Liver (tissue), 9 donors: ENCODE measurements around the gene LAMA5. TPM values are rescaled to one million over a fixed set of nuclear protein-coding genes. Genes with fewer than 3 reads are reported as not detected.

Experiments
- DNase-seq: peaks from one replicate; pipeline ENCODE4 v3.0.0-alpha.2; 2017; ENCODE audit warnings: low spot score
- H3K27ac ChIP-seq, 2 donors: one replicate each; pipeline ENCODE4 v1.7.0; 2013; ENCODE audit warnings: inconsistent platforms in 2 of 2, low read length in 2 of 2, control low read depth in 1 of 2, low read depth in 1 of 2, mild to moderate bottlenecking in 1 of 2
- H3K27me3 ChIP-seq, 4 donors: one replicate each; pipeline versions ENCODE4 v1.6.1 to v1.7.0; 2013; ENCODE audit warnings: low read length in 3 of 4, inconsistent platforms in 1 of 4, mild to moderate bottlenecking in 1 of 4, moderate library complexity in 1 of 4; ENCODE audit not compliant: control insufficient read depth in 4 of 4, insufficient read depth in 4 of 4
- H3K36me3 ChIP-seq, 4 donors: one replicate each; pipeline versions ENCODE4 v1.6.1 to v1.7.0; 2013; ENCODE audit warnings: low read length in 3 of 4, mild to moderate bottlenecking in 3 of 4, low read depth in 1 of 4, moderate library complexity in 1 of 4; ENCODE audit not compliant: control insufficient read depth in 4 of 4, insufficient read depth in 3 of 4
- H3K4me1 ChIP-seq, 4 donors: one replicate each; pipeline versions ENCODE4 v1.6.1 to v1.7.0; 2013; ENCODE audit warnings: low read length in 3 of 4, mild to moderate bottlenecking in 3 of 4, moderate library complexity in 1 of 4; ENCODE audit not compliant: control insufficient read depth in 4 of 4, insufficient read depth in 4 of 4
- H3K4me3 ChIP-seq, 3 donors: one replicate each; pipeline versions ENCODE4 v1.6.1 to v1.7.0; 2013; ENCODE audit warnings: low read length in 3 of 3, control low read depth in 1 of 3, low read depth in 1 of 3, mild to moderate bottlenecking in 1 of 3
- H3K9ac ChIP-seq, 2 donors: one replicate each; pipeline ENCODE4 v1.7.0; 2013; ENCODE audit warnings: low read length in 2 of 2, mild to moderate bottlenecking in 2 of 2, moderate library complexity in 2 of 2, control low read depth in 1 of 2, low read depth in 1 of 2
- H3K9me3 ChIP-seq, 4 donors: one replicate each; pipeline versions ENCODE4 v1.6.1 to v1.7.0; 2013; ENCODE audit warnings: low read length in 3 of 4; ENCODE audit not compliant: control insufficient read depth in 4 of 4
- FOXA1 ChIP-seq: IDR thresholded peaks from 2 replicates; pipeline ENCODE4 v1.6.1; 2016; ENCODE audit warnings: antibody characterized with exemption
- FOXA2 ChIP-seq: IDR thresholded peaks from 2 replicates; pipeline ENCODE4 v1.6.1; 2016; ENCODE audit warnings: antibody characterized with exemption
- GABPA ChIP-seq, 2 donors: IDR thresholded peaks in 1 of 2; conservative IDR thresholded peaks in 1 of 2; 2 replicates each; pipeline ENCODE4 v1.6.1; 2016; ENCODE audit warnings: antibody characterized with exemption in 2 of 2, mild to moderate bottlenecking in 1 of 2, moderate library complexity in 1 of 2
- HNF4A ChIP-seq, 2 donors: conservative IDR thresholded peaks; 2 replicates each; pipeline ENCODE4 v1.6.1; 2016; ENCODE audit warnings: antibody characterized with exemption in 2 of 2, mild to moderate bottlenecking in 2 of 2
- HNF4G ChIP-seq: IDR thresholded peaks from 2 replicates; pipeline ENCODE4 v1.6.1; 2016; ENCODE audit warnings: antibody characterized with exemption
- JUND ChIP-seq, 2 donors: IDR thresholded peaks; 2 replicates each; pipeline ENCODE4 v1.6.1; 2016; ENCODE audit warnings: antibody characterized with exemption in 2 of 2
- NR2F2 ChIP-seq: IDR thresholded peaks from 2 replicates; pipeline ENCODE4 v1.6.1; 2016; ENCODE audit warnings: antibody characterized with exemption
- RAD21 ChIP-seq, 2 donors: IDR thresholded peaks; 2 replicates each; pipeline ENCODE4 v1.6.1; 2016; ENCODE audit warnings: antibody characterized with exemption in 2 of 2, mild to moderate bottlenecking in 2 of 2
- REST ChIP-seq: IDR thresholded peaks from 2 replicates; pipeline ENCODE4 v1.6.1; 2016; ENCODE audit warnings: antibody characterized with exemption, mild to moderate bottlenecking
- RXRA ChIP-seq, 2 donors: IDR thresholded peaks; 2 replicates each; pipeline ENCODE4 v1.6.1; 2017 to 2018; ENCODE audit warnings: antibody characterized with exemption in 2 of 2, mild to moderate bottlenecking in 1 of 2
- SP1 ChIP-seq: IDR thresholded peaks from 2 replicates; pipeline ENCODE4 v1.6.1; 2018; ENCODE audit warnings: antibody characterized with exemption, mild to moderate bottlenecking
- TAF1 ChIP-seq: conservative IDR thresholded peaks from 2 replicates; pipeline ENCODE4 v1.6.1; 2016; ENCODE audit warnings: antibody characterized with exemption, mild to moderate bottlenecking
- YY1 ChIP-seq: IDR thresholded peaks from 2 replicates; pipeline ENCODE4 v1.6.1; 2016; ENCODE audit warnings: antibody characterized with exemption, mild to moderate bottlenecking
- ZBTB33 ChIP-seq: IDR thresholded peaks from 2 replicates; pipeline ENCODE4 v1.6.1; 2016; ENCODE audit warnings: antibody characterized with exemption
- WGBS: extraction: QIAGEN DNeasy Blood & Tissue Kit; methylation state at CpG from one replicate; pipeline ENCODE4 v1.1.7; 2013; 5-methylcytosine and 5-hydroxymethylcytosine counted together
- polyA plus RNA-seq, 2 donors: library from polyadenylated mRNA; stranded (reverse) in 1 of 2; unstranded in 1 of 2; fragments of 200-250 nt in 1 of 2; fragments of >200 nt in 1 of 2; fragmentation: Nextera tagmentation in 1 of 2; extraction: Ambion mirVana in 1 of 2; gene quantifications; one replicate each; pipeline versions ENCODE4 v1.2.1 to v1.2.3, GENCODE V29; 2013 to 2015
- total RNA-seq, 2 donors: library from RNA; depleted of rRNA; stranded (reverse); fragments of >200 nt; gene quantifications; one replicate each; pipeline ENCODE4 v1.2.3, GENCODE V29; 2014
- TF ChIP-seq, protein P1 (sequence below): IDR thresholded peaks from 2 replicates; pipeline ENCODE4 v1.6.1; 2016; ENCODE audit warnings: antibody characterized with exemption
- TF ChIP-seq, protein P2 (sequence below): fragments of 150-350 bp; IDR thresholded peaks from 2 replicates; pipeline ENCODE4 v1.5.1; 2017; ENCODE audit warnings: improper control_type of control experiment, low read depth, low read length; ENCODE audit not compliant: missing input control
- TF ChIP-seq, protein P3 (sequence below): IDR thresholded peaks from 2 replicates; pipeline ENCODE4 v1.6.1; 2016; ENCODE audit warnings: antibody characterized with exemption
- donor health status: healthy.
- donor health status: healthy.
- donor health status: healthy.
- donor health status: healthy.
- donor health status: healthy.

Gene LAMA5
- total and polyA plus RNA-seq, 4 donors: 3.6 to 40.2 (median 13.7) TPM

DNA sequence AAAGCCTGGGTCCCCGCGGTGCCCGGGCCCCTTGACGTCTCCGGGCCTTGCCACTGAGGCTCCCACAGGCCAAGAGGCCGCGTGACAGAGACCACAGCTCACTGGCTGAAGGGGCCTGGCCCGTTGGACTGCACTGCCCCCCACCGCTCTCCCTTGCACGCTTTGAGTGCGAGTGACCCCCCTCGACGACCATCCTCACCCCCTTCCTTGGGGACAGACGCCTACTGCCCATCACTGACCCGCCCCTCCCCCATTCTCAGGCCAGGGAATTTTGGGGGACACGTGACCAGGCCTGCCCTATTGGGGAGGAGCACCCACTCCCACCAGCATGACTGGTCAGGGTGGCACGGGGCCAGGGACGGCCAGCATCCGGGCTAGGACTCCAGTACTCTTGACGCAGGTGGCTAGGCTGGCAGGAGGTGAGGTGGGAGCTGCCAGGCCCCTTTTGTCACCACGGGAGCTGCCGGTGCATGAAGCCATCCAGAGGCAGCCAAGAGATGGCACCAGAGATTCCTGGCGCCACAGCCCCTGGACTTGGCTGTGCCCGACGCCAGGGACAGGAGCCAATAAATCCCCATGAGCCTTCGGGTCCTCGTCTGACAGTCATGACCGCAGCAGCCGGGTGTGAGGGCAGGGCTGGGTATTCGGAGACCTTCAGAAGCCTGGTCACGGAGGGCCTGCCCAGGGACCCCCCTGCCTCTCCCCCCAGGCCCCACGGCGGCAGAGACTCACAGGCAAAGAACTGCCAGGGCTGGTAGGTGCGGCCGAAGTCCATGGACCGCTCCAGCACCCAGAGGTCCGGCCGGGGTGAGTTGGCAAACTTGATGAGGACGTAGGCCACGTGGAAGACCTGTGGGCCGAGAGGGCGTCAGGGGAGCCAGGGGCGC, 14.5 kb downstream of the LAMA5 start:
- WGBS: 47% methylated on average over 43 of the region's 43 CpGs
- peak overlapping the region in 1 of 3 donors; percentile 23 for H3K4me3 ChIP-seq
- TF ChIP-seq ZBTB33 (no peak), NR2F2 (peak; percentile 23), TAF1 (no peak), FOXA1 (no peak), HNF4G (peak; percentile 73), JUND (IDR thresholded peaks at IDR 0.05) (peak in 1 of 2 donors; percentile 24), RAD21 (IDR thresholded peaks at IDR 0.05) (peak; percentile 75 to 80), HNF4A (conservative IDR thresholded peaks at IDR 0.05) (peak; percentile 94 to 96), GABPA (IDR thresholded peaks at IDR 0.05 in 1 of 2, conservative IDR thresholded peaks at IDR 0.05 in 1 of 2) (peak in 1 of 2 donors; percentile 66), FOXA2 (no peak), REST (peak; percentile 61), SP1 (peak; percentile 84), RXRA (IDR thresholded peaks at IDR 0.05) (peak; percentile 52 to 83), YY1 (peak; percentile 54)
- TF ChIP-seq, protein P1, sequence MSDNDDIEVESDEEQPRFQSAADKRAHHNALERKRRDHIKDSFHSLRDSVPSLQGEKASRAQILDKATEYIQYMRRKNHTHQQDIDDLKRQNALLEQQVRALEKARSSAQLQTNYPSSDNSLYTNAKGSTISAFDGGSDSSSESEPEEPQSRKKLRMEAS: peak; percentile 72
- TF ChIP-seq, protein P2, sequence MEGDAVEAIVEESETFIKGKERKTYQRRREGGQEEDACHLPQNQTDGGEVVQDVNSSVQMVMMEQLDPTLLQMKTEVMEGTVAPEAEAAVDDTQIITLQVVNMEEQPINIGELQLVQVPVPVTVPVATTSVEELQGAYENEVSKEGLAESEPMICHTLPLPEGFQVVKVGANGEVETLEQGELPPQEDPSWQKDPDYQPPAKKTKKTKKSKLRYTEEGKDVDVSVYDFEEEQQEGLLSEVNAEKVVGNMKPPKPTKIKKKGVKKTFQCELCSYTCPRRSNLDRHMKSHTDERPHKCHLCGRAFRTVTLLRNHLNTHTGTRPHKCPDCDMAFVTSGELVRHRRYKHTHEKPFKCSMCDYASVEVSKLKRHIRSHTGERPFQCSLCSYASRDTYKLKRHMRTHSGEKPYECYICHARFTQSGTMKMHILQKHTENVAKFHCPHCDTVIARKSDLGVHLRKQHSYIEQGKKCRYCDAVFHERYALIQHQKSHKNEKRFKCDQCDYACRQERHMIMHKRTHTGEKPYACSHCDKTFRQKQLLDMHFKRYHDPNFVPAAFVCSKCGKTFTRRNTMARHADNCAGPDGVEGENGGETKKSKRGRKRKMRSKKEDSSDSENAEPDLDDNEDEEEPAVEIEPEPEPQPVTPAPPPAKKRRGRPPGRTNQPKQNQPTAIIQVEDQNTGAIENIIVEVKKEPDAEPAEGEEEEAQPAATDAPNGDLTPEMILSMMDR: peak; percentile 45
- TF ChIP-seq, protein P3, sequence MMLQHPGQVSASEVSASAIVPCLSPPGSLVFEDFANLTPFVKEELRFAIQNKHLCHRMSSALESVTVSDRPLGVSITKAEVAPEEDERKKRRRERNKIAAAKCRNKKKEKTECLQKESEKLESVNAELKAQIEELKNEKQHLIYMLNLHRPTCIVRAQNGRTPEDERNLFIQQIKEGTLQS: no peak
- H3K27me3 ChIP-seq: no peaks in the 10 kb centered on the region
- no peak overlapping the region for H3K9ac ChIP-seq
- DNase-seq: no peak
- H3K4me1 ChIP-seq: peaks cover 40 to 56% (median 48%) of the 10 kb centered on the region in 4 donors
- peaks cover 0 to 5% (median 3%) of the 10 kb centered on the region in 4 donors for H3K36me3 ChIP-seq
- H3K9me3 ChIP-seq: no peaks in the 10 kb centered on the region
- peak overlapping the region; percentile 84 to 88 for H3K27ac ChIP-seq
